GM13976 (cell line): ENCODE measurements around the gene STK32B.

Experiments used
- DNase-seq: peaks from one replicate; pipeline ENCODE4 v3.0.0; 2012; ENCODE audit warnings: low spot score
- in situ Hi-C: fragments of 300-500 bp; cut with MboI; formaldehyde crosslinking; loops from one replicate; pipeline ENCODE4 v1.12.0; 2022; ENCODE audit warnings: low sequenced_read_pairs, mixed read lengths, inconsistent platforms; ENCODE audit not compliant: unreplicated experiment
- TF ChIP-seq, protein P1 (sequence below): IDR thresholded peaks from 2 replicates; pipeline ENCODE4 v1.5.1; 2012; ENCODE audit warnings: borderline replicate concordance, mild to moderate bottlenecking; ENCODE audit not compliant: insufficient read depth; ENCODE audit errors: extremely low read depth, missing control alignments, control extremely low read depth

The STK32B gene

DNA sequence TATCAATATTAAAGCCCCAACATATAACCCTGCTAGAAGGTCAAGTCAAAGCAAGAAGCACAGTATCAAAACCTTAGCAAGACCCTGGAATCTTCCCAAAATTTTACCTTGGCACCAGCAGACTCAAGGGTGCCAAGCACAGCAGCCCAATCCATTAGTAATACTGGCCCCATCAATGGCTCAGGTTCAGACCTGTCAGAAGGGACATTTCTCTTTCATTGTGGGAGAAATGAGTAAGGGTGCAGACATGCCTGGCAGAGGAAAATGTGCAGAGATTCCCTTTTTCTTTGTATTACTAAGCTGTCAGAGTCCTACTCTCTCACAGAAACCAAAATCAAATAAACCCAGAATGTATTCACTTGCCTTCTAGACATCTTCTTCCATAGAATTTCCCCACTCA is 453.2 kb downstream of the STK32B start:
- in situ Hi-C loops = no loop called here
- no peak for DNase-seq
- TF ChIP-seq, protein P1, sequence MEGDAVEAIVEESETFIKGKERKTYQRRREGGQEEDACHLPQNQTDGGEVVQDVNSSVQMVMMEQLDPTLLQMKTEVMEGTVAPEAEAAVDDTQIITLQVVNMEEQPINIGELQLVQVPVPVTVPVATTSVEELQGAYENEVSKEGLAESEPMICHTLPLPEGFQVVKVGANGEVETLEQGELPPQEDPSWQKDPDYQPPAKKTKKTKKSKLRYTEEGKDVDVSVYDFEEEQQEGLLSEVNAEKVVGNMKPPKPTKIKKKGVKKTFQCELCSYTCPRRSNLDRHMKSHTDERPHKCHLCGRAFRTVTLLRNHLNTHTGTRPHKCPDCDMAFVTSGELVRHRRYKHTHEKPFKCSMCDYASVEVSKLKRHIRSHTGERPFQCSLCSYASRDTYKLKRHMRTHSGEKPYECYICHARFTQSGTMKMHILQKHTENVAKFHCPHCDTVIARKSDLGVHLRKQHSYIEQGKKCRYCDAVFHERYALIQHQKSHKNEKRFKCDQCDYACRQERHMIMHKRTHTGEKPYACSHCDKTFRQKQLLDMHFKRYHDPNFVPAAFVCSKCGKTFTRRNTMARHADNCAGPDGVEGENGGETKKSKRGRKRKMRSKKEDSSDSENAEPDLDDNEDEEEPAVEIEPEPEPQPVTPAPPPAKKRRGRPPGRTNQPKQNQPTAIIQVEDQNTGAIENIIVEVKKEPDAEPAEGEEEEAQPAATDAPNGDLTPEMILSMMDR = no peak

DNA sequence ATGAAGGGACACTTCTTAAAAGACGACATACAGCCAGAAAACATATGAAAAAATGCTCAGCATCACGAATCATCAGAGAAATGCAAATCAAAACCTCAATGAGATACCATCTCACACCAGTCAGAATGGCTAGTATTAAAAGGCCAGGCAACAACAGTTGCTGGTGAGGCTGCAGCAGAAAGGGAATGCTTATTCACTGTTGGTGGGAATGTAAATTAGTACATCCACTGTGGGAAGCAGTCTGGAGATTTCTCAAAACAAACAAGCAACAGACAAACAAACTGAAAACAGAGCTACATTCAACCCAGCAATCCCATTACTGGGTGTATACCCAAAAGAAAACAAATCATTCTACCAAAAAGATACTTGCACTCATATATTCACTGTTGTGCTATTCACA is 459.2 kb downstream of the STK32B start:
- TF ChIP-seq, protein P1 = no peak
- in situ Hi-C loops = no loop called here
- DNase-seq = no peak

DNA sequence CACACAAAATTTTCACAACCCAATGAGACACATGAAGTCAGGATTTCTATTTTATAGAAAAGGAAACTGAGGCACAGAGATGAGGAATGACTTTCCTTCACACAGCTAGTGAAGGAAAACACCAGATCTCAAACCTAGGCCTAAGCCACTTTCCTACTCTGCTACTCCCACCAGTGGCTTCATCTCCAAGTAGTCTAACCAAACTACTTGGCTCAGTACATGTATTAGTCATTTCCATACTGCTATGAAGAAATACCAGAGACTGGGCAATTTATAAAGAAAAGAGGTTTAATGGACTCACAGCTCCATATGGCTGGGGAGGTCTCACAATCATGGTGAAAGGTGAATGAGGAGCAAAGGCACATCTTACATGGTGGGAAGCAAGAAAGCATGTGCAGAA is 460.5 kb downstream of the STK32B start:
- no peak for DNase-seq
- TF ChIP-seq, protein P1 = no peak
- in situ Hi-C loops = no loop called here

DNA sequence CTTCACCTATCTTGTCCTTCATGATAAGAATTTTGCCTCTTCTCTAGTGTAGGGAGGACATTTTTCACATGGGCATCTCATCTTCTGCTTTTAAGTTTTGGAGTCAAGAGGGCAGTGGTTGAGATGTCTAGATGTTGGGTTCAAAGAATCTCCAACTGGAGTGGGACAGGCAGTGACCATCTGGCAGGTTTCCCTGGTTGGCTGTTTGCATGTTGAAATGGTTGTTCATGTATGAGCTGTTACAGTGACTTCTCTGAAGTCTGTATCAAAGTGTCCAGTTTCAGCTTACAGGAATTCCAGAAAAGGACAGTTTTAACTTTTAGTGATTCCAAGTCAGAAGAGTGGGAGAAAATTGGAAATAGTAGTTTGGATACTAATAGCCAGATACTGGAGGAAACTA is 464.4 kb downstream of the STK32B start:
- TF ChIP-seq, protein P1 = no peak
- DNase-seq = no peak
- in situ Hi-C loops = no loop called here

DNA sequence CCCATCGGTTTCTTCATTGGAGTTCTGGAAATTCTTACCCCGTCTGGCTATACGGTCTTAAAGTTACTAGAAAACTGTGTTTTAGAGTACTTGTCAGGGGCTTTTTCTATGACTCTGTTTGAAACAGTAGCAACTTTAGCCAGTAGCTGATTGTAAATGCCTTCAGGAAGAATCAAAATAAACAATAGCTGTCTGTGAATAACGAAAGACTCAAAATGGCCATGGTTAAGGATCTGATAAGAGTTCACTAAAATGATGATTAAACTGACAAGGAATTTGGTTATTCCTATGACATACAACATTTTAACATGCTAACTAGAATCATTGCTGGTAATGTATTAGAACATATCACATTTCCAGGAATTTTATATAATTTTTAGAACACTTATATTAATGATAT is 466.1 kb downstream of the STK32B start:
- TF ChIP-seq, protein P1 = no peak
- DNase-seq = no peak
- in situ Hi-C loops = no loop called here

DNA sequence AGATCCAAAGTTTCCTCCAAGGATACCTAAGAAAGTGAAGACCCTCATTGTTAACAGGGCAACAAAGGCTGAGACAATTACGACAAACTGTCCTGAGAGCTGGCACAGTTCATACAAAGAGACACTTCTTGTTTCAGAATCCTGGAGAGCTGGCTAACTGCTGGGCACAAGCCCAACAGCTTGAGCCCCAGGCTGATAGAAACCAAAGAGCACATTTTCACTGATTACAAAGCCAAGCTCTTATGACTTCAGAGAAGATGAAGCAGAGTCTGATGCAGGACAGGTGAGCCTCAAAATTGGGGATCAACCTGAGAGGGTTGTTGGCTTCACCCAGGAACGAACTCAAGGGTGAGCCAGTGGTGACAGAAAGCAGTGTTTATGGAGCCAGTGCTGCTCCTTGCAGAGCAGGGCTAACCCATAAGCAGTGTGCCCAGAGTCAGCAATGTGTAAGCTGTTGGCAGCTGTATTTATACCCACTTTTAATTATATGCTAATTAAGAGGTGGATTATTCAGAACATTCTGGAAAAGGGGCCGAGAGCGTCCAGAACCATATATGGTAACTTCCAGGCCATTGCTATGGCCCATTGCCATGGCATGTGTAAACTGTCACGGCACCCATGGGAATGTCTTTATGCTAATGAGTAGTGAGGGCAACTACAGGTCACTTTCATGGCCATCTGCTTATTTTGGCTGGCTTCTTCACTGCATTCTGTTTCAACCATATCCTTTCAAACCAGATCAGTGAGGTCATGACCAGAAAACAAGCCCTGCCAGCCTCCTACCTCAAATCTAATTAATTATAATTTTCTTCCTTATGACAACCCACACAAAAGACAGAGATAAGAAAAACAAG is 473.4 kb downstream of the STK32B start:
- TF ChIP-seq, protein P1 = no peak
- in situ Hi-C loops = no loop called here
- DNase-seq = no peak
